Heart left ventricle (tissue), 16 donors: ENCODE results near the gene JAK2. TPM values are rescaled to one million over a fixed set of nuclear protein-coding genes. Genes with fewer than 3 reads are reported as not detected.
A peak's percentile ranks its signal among the peaks of the same experiment; 100 is the strongest.

Source experiments
- ATAC-seq, 4 donors: fragments of 200-7000 bp; cut with Tn5 transposase; one replicate each; pipeline ENCODE4 v1.9.1; 2020 to 2022; ENCODE audit warnings: moderate library complexity in 4 of 4, mild to moderate bottlenecking in 3 of 4, moderate number of reproducible peaks in 1 of 4
- DNase-seq, 5 donors: peaks; one replicate each; pipeline ENCODE4 v3.0.0-alpha.2; 2020
- H3K27ac ChIP-seq, 12 donors: fragments of 200-600 bp; sonication (generic) in 4 of 12; one replicate each; pipeline versions ENCODE4 v1.5.0 to v1.8.0; 2016 to 2022; ENCODE audit warnings: mild to moderate bottlenecking in 2 of 12
- H3K27me3 ChIP-seq, 9 donors: fragments of 200-600 bp; sonication (generic) in 2 of 9; one replicate each; pipeline versions ENCODE4 v1.5.1 to v1.8.0; 2016 to 2022; ENCODE audit warnings: mild to moderate bottlenecking in 3 of 9
- H3K36me3 ChIP-seq, 9 donors: fragments of 200-600 bp; sonication (generic) in 2 of 9; one replicate each; pipeline versions ENCODE4 v1.5.0 to v1.8.0; 2018 to 2022; ENCODE audit warnings: mild to moderate bottlenecking in 2 of 9
- H3K4me1 ChIP-seq, 12 donors: fragments of 200-600 bp; sonication (generic) in 4 of 12; one replicate each; pipeline versions ENCODE4 v1.5.0 to v1.8.0; 2016 to 2022; ENCODE audit warnings: mild to moderate bottlenecking in 3 of 12
- H3K4me3 ChIP-seq, 12 donors: fragments of 200-600 bp; sonication (generic) in 4 of 12; one replicate each; pipeline versions ENCODE4 v1.5.0 to v1.8.0; 2017 to 2022; ENCODE audit warnings: mild to moderate bottlenecking in 9 of 12, moderate library complexity in 4 of 12
- H3K9me3 ChIP-seq, 12 donors: fragments of 200-600 bp; sonication (generic) in 4 of 12; one replicate each; pipeline versions ENCODE4 v1.5.0 to v1.8.0; 2016 to 2022; ENCODE audit warnings: mild to moderate bottlenecking in 1 of 12
- CTCF ChIP-seq, 12 donors: fragments of 200-600 bp; sonication (generic) in 4 of 12; IDR thresholded peaks; one replicate each; pipeline versions ENCODE4 v1.5.0 to v1.8.0; 2018 to 2022; ENCODE audit warnings: antibody characterized with exemption in 12 of 12, mild to moderate bottlenecking in 5 of 12
- POLR2A ChIP-seq, 2 donors: fragments of 450-650 bp; IDR thresholded peaks; one replicate each; pipeline ENCODE4 v1.6.1; 2017; ENCODE audit warnings: antibody characterized with exemption in 2 of 2, mild to moderate bottlenecking in 2 of 2, moderate library complexity in 2 of 2
- whole genome bisulfite sequencing, 4 donors: extraction: QIAGEN DNeasy Blood & Tissue Kit in 2 of 4; methylation state at CpG; one replicate each; pipeline versions ENCODE4 v1.1.5 to v1.1.7; 2013 to 2018; 5-methylcytosine and 5-hydroxymethylcytosine counted together
- intact Hi-C, 10 donors: fragments of 100-400 bp; cut with DNase I; formaldehyde crosslinking; loops; one replicate each; pipeline versions ENCODE4 v1.11.1 to v1.14.2; 2022
- polyA plus RNA-seq, 2 donors: library from polyadenylated mRNA; stranded (reverse); fragments of 200-250 nt; gene quantifications; one replicate each; pipeline ENCODE4 v1.2.3, GENCODE V29; 2013
- total RNA-seq, 9 donors: library from RNA; depleted of rRNA in 2 of 9; stranded (reverse); fragments of >200 nt in 2 of 9; fragmentation: NEBNext Ultra II Directional in 3 of 9; extraction: Animal tissue kit (Norgen Biotek cat#: 25700) in 3 of 9; gene quantifications; one replicate each; pipeline versions ENCODE4 v1.1.0 to v1.2.4, GENCODE V29; 2016 to 2023
- donor health status: ischemic (EF 13 %, LVEDD 7.1; RV severe dilation, severe dysfunction).
- donor health status: healthy with polysubstance abuse.
- donor health status: DM: no; HTN: yes; CAD: no.
- donor health status: DM: no; HTN: no; CAD: no.
- donor health status: ischemic (EF 25% LVEDD 6.9; RV normal size, moderate dysfunction).
- donor health status: ischemic (EF 25% LVEDD 5.7; RV mildly dilated, moderate dysfunction).
- donor health status: healthy.
- donor health status: DM: yes; HTN: yes; CAD: no.
- donor health status: ischemic (EF 35%, LVEDD 5.7; RV mildly dilated, moderate dysfunction).
- donor health status: nonischemic (EF 11% LVEDD 7.7; RV severe dilation, severe dysfunction).
- donor health status: DM: yes; HTN: yes; CAD: no.
- donor health status: PGD.
- donor health status: ischemic (EF 29% LVEDD 5.4; RV normal size, mild dysfunction).
- donor health status: nonischemic (EF 23%, LVEDD 6.1; RV moderate dilation, normal function).

JAK2 gene
- total and polyA plus RNA-seq, 11 donors: 4.3 to 62.9 (median 27.9) TPM

- H3K9me3 ChIP-seq: peaks cover 0 to 18% (median 0%) of the 10 kb centered on the region in 12 donors
- no peak overlapping the region for H3K27ac ChIP-seq
- WGBS, 4 donors: 39 to 60% (median 55%) methylated on average over 3 of the region's 3 CpGs
- DNase-seq (no peak), ATAC-seq (peak in 3 of 4 donors; percentile 20 to 74 (median 37))
- H3K27me3 ChIP-seq: no peaks in the 10 kb centered on the region
- TF ChIP-seq CTCF (IDR thresholded peaks at IDR 0.05) (no peak), POLR2A (IDR thresholded peaks at IDR 0.05) (no peak)
- no peaks in the 10 kb centered on the region for H3K36me3 ChIP-seq
- H3K4me3 ChIP-seq: no peak overlapping the region
- intact Hi-C loops: no loop called here
- H3K4me1 ChIP-seq: peaks cover 0 to 33% (median 0%) of the 10 kb centered on the region in 12 donors
These were observed 17.5 kb upstream of the JAK2 start for GRCh38 chr9:4967523-4967922.

GRCh38 chr9:4969130-4969529 is 15.9 kb upstream of the JAK2 start:
- H3K9me3 ChIP-seq: peaks cover 0 to 2% (median 0%) of the 10 kb centered on the region in 12 donors
- no peak overlapping the region for H3K27ac ChIP-seq
- no peaks in the 10 kb centered on the region for H3K36me3 ChIP-seq
- 91 to 95% (median 92%) methylated on average over 1 of the region's 1 CpG for WGBS, 4 donors
- peaks cover 0 to 33% (median 0%) of the 10 kb centered on the region in 12 donors for H3K4me1 ChIP-seq
- DNase-seq (no peak), ATAC-seq (no peak)
- H3K4me3 ChIP-seq: no peak overlapping the region
- no peaks in the 10 kb centered on the region for H3K27me3 ChIP-seq
- TF ChIP-seq CTCF (IDR thresholded peaks at IDR 0.05): no peak
- TF ChIP-seq POLR2A (IDR thresholded peaks at IDR 0.05): no peak
- intact Hi-C loops: no loop called here

GRCh38 chr9:4970970-4971641 is 14.0 kb upstream of the JAK2 start:
- H3K9me3 ChIP-seq: no peaks in the 10 kb centered on the region
- peaks cover 0 to 23% (median 0%) of the 10 kb centered on the region in 12 donors for H3K4me1 ChIP-seq
- WGBS, 4 donors: 80 to 88% (median 83%) methylated on average over 8 of the region's 8 CpGs
- H3K27me3 ChIP-seq: no peaks in the 10 kb centered on the region
- intact Hi-C loops: loop anchor here in 1 of 10 donors (10.0 kb wide), 1 partner anchor 116 kb away; no protein-coding TSS in a partner anchor
- DNase-seq (no peak), ATAC-seq (no peak)
- H3K36me3 ChIP-seq: no peaks in the 10 kb centered on the region
- TF ChIP-seq POLR2A (IDR thresholded peaks at IDR 0.05) (no peak), CTCF (IDR thresholded peaks at IDR 0.05) (no peak)
- no peak overlapping the region for H3K27ac ChIP-seq
- H3K4me3 ChIP-seq: no peak overlapping the region

GRCh38 chr9:4973246-4973645 is 11.8 kb upstream of the JAK2 start:
- Histone ChIP-seq H3K4me3 (no peak overlapping the region), H3K9me3 (no peaks in the 10 kb centered on the region), H3K27me3 (no peaks in the 10 kb centered on the region), H3K36me3 (no peaks in the 10 kb centered on the region), H3K27ac (no peak overlapping the region), H3K4me1 (peaks cover 0 to 14% (median 0%) of the 10 kb centered on the region in 12 donors)
- TF ChIP-seq CTCF (IDR thresholded peaks at IDR 0.05) (no peak), POLR2A (IDR thresholded peaks at IDR 0.05) (no peak)
- DNase-seq (no peak), ATAC-seq (no peak)
- 40 to 58% (median 44%) methylated on average over 1 of the region's 1 CpG for WGBS, 4 donors
- intact Hi-C loops: loop anchor here in 1 of 10 donors (10.0 kb wide), 1 partner anchor 118 kb away; no protein-coding TSS in a partner anchor
